T-helper 1 cell treated with Interleukin-12 subunit alpha and Interleukin-12 subunit beta and Interleukin-4 antibody, amounts not matched to agents 30 μg/mL and 1 μg/mL, for 36 hours (primary cell): ENCODE results near the gene SLC25A4.

Experiments used
- H3K27ac Mint-ChIP-seq: one replicate; pipeline ENCODE4 v1.8.0; 2021; ENCODE audit warnings: mild to moderate bottlenecking, mixed read lengths
- H3K27me3 Mint-ChIP-seq: one replicate; pipeline ENCODE4 v1.8.0; 2021; ENCODE audit warnings: low read depth, mixed read lengths
- H3K36me3 Mint-ChIP-seq: one replicate; pipeline ENCODE4 v1.8.0; 2021; ENCODE audit warnings: low read depth, mixed read lengths
- H3K4me1 Mint-ChIP-seq: one replicate; pipeline ENCODE4 v1.8.0; 2021; ENCODE audit warnings: low read depth, mixed read lengths
- H3K4me3 Mint-ChIP-seq: one replicate; pipeline ENCODE4 v1.8.0; 2021; ENCODE audit warnings: mild to moderate bottlenecking, moderate library complexity, mixed read lengths
- H3K9me3 Mint-ChIP-seq: one replicate; pipeline ENCODE4 v1.8.0; 2021; ENCODE audit warnings: mixed read lengths

SLC25A4 gene

GRCh38 chr4:185137233-185137925 is 5.7 kb upstream of the SLC25A4 start:
- H3K9me3 Mint-ChIP-seq = no peaks in the 10 kb centered on the region

GRCh38 chr4:185138161-185138560 is 4.9 kb upstream of the SLC25A4 start:
- H3K9me3 Mint-ChIP-seq = no peaks in the 10 kb centered on the region
- peaks cover 6% of the 10 kb centered on the region for H3K4me1 Mint-ChIP-seq
- H3K4me3 Mint-ChIP-seq = no peak overlapping the region
- no peaks in the 10 kb centered on the region for H3K36me3 Mint-ChIP-seq
- H3K27me3 Mint-ChIP-seq = peaks cover 61% of the 10 kb centered on the region
- no peak overlapping the region for H3K27ac Mint-ChIP-seq

More at GRCh38 chr4:185137233-185137925, 5.7 kb upstream of the SLC25A4 start:
- Mint-ChIP-seq H3K4me3 (no peak overlapping the region), H3K27me3 (peaks cover 62% of the 10 kb centered on the region), H3K36me3 (no peaks in the 10 kb centered on the region), H3K4me1 (peaks cover 3% of the 10 kb centered on the region), H3K27ac (no peak overlapping the region)

- H3K27ac Mint-ChIP-seq = no peak overlapping the region
- H3K4me1 Mint-ChIP-seq = peaks cover 10% of the 10 kb centered on the region
- H3K27me3 Mint-ChIP-seq = peaks cover 66% of the 10 kb centered on the region
- no peaks in the 10 kb centered on the region for H3K9me3 Mint-ChIP-seq
- H3K36me3 Mint-ChIP-seq = no peaks in the 10 kb centered on the region
- H3K4me3 Mint-ChIP-seq = no peak overlapping the region
Observed at GRCh38 chr4:185139736-185140135, 3.3 kb upstream of the SLC25A4 start.

GRCh38 chr4:185141777-185142176 is 1.3 kb upstream of the SLC25A4 start:
- Mint-ChIP-seq H3K4me1 (peaks cover 10% of the 10 kb centered on the region), H3K36me3 (no peaks in the 10 kb centered on the region), H3K9me3 (no peaks in the 10 kb centered on the region), H3K4me3 (no peak overlapping the region), H3K27ac (no peak overlapping the region), H3K27me3 (peaks cover 81% of the 10 kb centered on the region)

DNA sequence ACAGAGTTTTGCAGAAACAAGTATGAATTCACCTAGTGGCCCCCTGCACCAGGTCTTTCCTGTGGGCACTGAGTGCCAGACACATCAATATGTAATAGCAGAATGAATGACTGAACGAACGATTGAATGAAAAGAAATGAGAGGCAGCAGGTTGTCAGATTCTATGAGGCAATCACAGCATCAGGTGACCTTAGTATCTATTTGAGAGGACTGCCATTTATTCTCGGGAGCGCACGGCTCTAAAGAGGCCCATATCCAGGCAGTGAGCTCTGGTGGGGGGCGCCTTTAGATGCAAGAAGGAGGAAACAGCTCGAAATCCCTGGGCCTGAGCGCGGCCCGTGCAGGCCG is 528 bp upstream of the SLC25A4 start:
- Mint-ChIP-seq H3K9me3 (no peaks in the 10 kb centered on the region), H3K27ac (no peak overlapping the region), H3K27me3 (peaks cover 81% of the 10 kb centered on the region), H3K4me3 (peak overlapping the region; percentile 84), H3K36me3 (no peaks in the 10 kb centered on the region), H3K4me1 (peaks cover 10% of the 10 kb centered on the region)

GRCh38 chr4:185143601-185143969 is 519 bp downstream of the SLC25A4 start:
- no peak overlapping the region for H3K27ac Mint-ChIP-seq
- H3K9me3 Mint-ChIP-seq = no peaks in the 10 kb centered on the region
- H3K4me1 Mint-ChIP-seq = peaks cover 10% of the 10 kb centered on the region
- H3K27me3 Mint-ChIP-seq = peaks cover 71% of the 10 kb centered on the region
- no peaks in the 10 kb centered on the region for H3K36me3 Mint-ChIP-seq
- peak overlapping the region; percentile 76 for H3K4me3 Mint-ChIP-seq

- Mint-ChIP-seq H3K27me3 (peaks cover 63% of the 10 kb centered on the region), H3K4me3 (no peak overlapping the region), H3K9me3 (no peaks in the 10 kb centered on the region), H3K27ac (no peak overlapping the region), H3K4me1 (peaks cover 10% of the 10 kb centered on the region), H3K36me3 (no peaks in the 10 kb centered on the region)
Observed at GRCh38 chr4:185144601-185145240, 1.7 kb downstream of the SLC25A4 start.

DNA sequence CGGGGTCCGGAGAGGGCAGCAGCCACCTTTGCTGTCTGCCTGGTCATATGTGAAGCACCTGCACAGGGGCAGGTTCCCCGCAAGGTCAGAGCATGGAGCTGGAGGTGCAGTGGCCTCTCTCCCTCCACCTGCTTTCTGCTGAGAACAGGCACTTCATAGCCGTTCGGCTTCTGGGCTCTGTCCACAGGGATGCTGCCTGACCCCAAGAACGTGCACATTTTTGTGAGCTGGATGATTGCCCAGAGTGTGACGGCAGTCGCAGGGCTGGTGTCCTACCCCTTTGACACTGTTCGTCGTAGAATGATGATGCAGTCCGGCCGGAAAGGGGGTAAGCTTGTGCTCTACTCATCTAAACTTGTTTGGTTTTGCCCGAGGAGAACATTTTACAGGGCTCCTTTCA is 2.5 kb downstream of the SLC25A4 start:
- peaks cover 12% of the 10 kb centered on the region for H3K4me1 Mint-ChIP-seq
- peaks cover 3% of the 10 kb centered on the region for H3K36me3 Mint-ChIP-seq
- H3K27ac Mint-ChIP-seq = no peak overlapping the region
- H3K27me3 Mint-ChIP-seq = peaks cover 55% of the 10 kb centered on the region
- no peaks in the 10 kb centered on the region for H3K9me3 Mint-ChIP-seq
- no peak overlapping the region for H3K4me3 Mint-ChIP-seq

- peaks cover 13% of the 10 kb centered on the region for H3K36me3 Mint-ChIP-seq
- H3K9me3 Mint-ChIP-seq = no peaks in the 10 kb centered on the region
- no peak overlapping the region for H3K4me3 Mint-ChIP-seq
- H3K27me3 Mint-ChIP-seq = peaks cover 23% of the 10 kb centered on the region
- H3K27ac Mint-ChIP-seq = no peak overlapping the region
- peaks cover 2% of the 10 kb centered on the region for H3K4me1 Mint-ChIP-seq
Observed at GRCh38 chr4:185149392-185149791, 6.3 kb downstream of the SLC25A4 start.

GRCh38 chr4:185151296-185151695 is 8.2 kb downstream of the SLC25A4 start:
- H3K27me3 Mint-ChIP-seq = peaks cover 6% of the 10 kb centered on the region
- no peaks in the 10 kb centered on the region for H3K9me3 Mint-ChIP-seq
- H3K36me3 Mint-ChIP-seq = peaks cover 14% of the 10 kb centered on the region
- H3K4me1 Mint-ChIP-seq = peaks cover 2% of the 10 kb centered on the region
- no peak overlapping the region for H3K4me3 Mint-ChIP-seq
- H3K27ac Mint-ChIP-seq = no peak overlapping the region

DNA sequence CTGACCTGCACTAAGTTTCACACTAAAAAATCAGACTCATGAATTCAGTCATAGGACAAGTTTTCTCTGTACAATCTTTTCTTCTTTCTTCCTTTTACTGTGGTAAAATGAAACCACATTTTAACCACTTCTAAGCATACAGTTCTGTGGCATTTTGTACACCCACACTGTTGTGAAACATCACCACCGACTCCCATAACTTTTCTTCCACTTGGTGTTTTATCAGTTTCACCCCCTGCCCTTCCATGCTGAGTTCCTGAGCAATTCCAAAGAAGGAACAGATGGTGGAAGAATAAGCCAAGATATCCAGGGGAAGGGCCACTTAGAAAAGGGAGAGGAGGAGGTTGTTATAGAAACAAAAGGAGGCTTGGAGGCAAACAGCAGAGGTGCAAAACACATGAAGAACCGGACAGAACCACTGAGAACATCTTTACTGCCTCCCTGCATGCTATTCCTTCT is 22.6 kb downstream of the SLC25A4 start:
- Mint-ChIP-seq H3K27ac (peak overlapping the region; percentile 43), H3K4me1 (peaks cover 15% of the 10 kb centered on the region), H3K36me3 (peaks cover 51% of the 10 kb centered on the region), H3K27me3 (peaks cover 25% of the 10 kb centered on the region), H3K4me3 (peak overlapping the region; percentile 0), H3K9me3 (no peaks in the 10 kb centered on the region)

GRCh38 chr4:185167234-185167633 is 24.2 kb downstream of the SLC25A4 start:
- H3K4me3 Mint-ChIP-seq = no peak overlapping the region
- peaks cover 25% of the 10 kb centered on the region for H3K27me3 Mint-ChIP-seq
- peaks cover 49% of the 10 kb centered on the region for H3K36me3 Mint-ChIP-seq
- H3K4me1 Mint-ChIP-seq = peaks cover 17% of the 10 kb centered on the region
- H3K9me3 Mint-ChIP-seq = no peaks in the 10 kb centered on the region
- H3K27ac Mint-ChIP-seq = no peak overlapping the region

DNA sequence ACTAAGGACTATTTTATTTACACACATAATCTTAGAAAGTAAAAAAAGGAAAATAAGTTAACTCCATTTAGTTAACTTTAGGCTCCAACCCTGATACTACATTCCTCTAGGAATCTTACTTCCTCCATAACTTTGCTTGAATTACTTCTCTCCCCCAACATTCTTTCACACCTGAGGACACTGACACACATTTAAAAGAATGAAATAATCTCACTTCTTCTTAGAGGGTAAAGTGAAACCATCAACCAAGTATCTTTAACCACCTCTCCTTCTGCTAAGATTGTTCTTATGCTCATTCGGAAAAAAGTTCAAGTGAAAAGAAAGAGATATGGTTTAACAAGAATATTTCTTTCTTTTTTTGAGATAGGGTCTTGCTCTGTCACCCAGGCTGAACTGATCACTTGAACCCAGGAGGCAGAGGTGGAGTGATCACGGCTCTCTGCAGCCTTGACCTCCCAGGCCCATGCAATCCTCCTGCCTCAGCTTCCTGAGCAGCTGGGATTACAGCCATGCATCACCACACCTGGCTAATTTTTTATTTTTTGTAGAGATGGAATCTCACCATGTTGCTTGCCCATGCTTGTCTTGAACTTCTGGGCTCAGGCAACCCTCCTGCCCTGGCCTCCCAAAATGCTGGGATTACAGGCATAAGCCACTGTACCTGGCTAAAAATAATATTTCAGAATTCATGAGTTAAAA is 28.5 kb downstream of the SLC25A4 start:
- no peak overlapping the region for H3K27ac Mint-ChIP-seq
- H3K9me3 Mint-ChIP-seq = no peaks in the 10 kb centered on the region
- H3K27me3 Mint-ChIP-seq = peaks cover 7% of the 10 kb centered on the region
- no peak overlapping the region for H3K4me3 Mint-ChIP-seq
- H3K4me1 Mint-ChIP-seq = peaks cover 2% of the 10 kb centered on the region
- peaks cover 43% of the 10 kb centered on the region for H3K36me3 Mint-ChIP-seq

- H3K27me3 Mint-ChIP-seq = no peaks in the 10 kb centered on the region
- H3K4me3 Mint-ChIP-seq = no peak overlapping the region
- H3K9me3 Mint-ChIP-seq = no peaks in the 10 kb centered on the region
- H3K27ac Mint-ChIP-seq = no peak overlapping the region
- peaks cover 16% of the 10 kb centered on the region for H3K36me3 Mint-ChIP-seq
- peaks cover 14% of the 10 kb centered on the region for H3K4me1 Mint-ChIP-seq
Observed at GRCh38 chr4:185179488-185179887, 36.4 kb downstream of the SLC25A4 start.

- H3K36me3 Mint-ChIP-seq = peaks cover 12% of the 10 kb centered on the region
- peaks cover 14% of the 10 kb centered on the region for H3K4me1 Mint-ChIP-seq
- no peaks in the 10 kb centered on the region for H3K9me3 Mint-ChIP-seq
- H3K4me3 Mint-ChIP-seq = no peak overlapping the region
- no peak overlapping the region for H3K27ac Mint-ChIP-seq
- no peaks in the 10 kb centered on the region for H3K27me3 Mint-ChIP-seq
Observed at GRCh38 chr4:185182239-185182638, 39.2 kb downstream of the SLC25A4 start.
